GM21825 (cell line): ENCODE results near the gene PKD1L1.

Source experiments
- ATAC-seq: cut with Tn5 transposase; IDR thresholded peaks from one replicate; pipeline ENCODE4 v1.9.1; 2021; ENCODE audit warnings: mild to moderate bottlenecking, moderate library complexity; ENCODE audit not compliant: unreplicated experiment

The PKD1L1 gene

GRCh38 chr7:47905076-47905920 lies 43.0 kb downstream of the PKD1L1 start:
- no peak for ATAC-seq

- no peak for ATAC-seq
Observed at GRCh38 chr7:47902013-47902412, 46.3 kb downstream of the PKD1L1 start.

- no peak for ATAC-seq
Observed at GRCh38 chr7:47901542-47901941, 46.7 kb downstream of the PKD1L1 start.

- ATAC-seq, result no peak
Observed at GRCh38 chr7:47897831-47898230, 50.4 kb downstream of the PKD1L1 start.

- ATAC-seq, result no peak
Observed at GRCh38 chr7:47896809-47897423, 51.4 kb downstream of the PKD1L1 start.

- no peak for ATAC-seq
Observed at GRCh38 chr7:47895026-47895425, 53.2 kb downstream of the PKD1L1 start.

GRCh38 chr7:47893721-47894365 lies 54.4 kb downstream of the PKD1L1 start:
- ATAC-seq, result no peak

GRCh38 chr7:47893238-47893637 lies 55.0 kb downstream of the PKD1L1 start:
- ATAC-seq, result no peak

- ATAC-seq, result no peak
Observed at GRCh38 chr7:47890606-47891005, 57.7 kb downstream of the PKD1L1 start.

- no peak for ATAC-seq
Observed at GRCh38 chr7:47890125-47890524, 58.1 kb downstream of the PKD1L1 start.

GRCh38 chr7:47889723-47890122 lies 58.5 kb downstream of the PKD1L1 start:
- ATAC-seq, result no peak

GRCh38 chr7:47888371-47889265 lies 59.6 kb downstream of the PKD1L1 start:
- ATAC-seq, result no peak

- no peak for ATAC-seq
Observed at GRCh38 chr7:47887016-47887640, 61.1 kb downstream of the PKD1L1 start.

- ATAC-seq, result no peak
Observed at GRCh38 chr7:47885987-47886811, 62.1 kb downstream of the PKD1L1 start.

GRCh38 chr7:47885309-47885986 lies 62.8 kb downstream of the PKD1L1 start:
- no peak for ATAC-seq

GRCh38 chr7:47884675-47885074 lies 63.6 kb downstream of the PKD1L1 start:
- ATAC-seq, result no peak

- no peak for ATAC-seq
Observed at GRCh38 chr7:47882635-47883034, 65.6 kb downstream of the PKD1L1 start.

GRCh38 chr7:47881256-47881655 lies 67.0 kb downstream of the PKD1L1 start:
- ATAC-seq, result no peak

- no peak for ATAC-seq
Observed at GRCh38 chr7:47878662-47879061, 69.6 kb downstream of the PKD1L1 start.
